Esophagus squamous epithelium (tissue), 4 donors: ENCODE results near the gene PRR15L.

ENCODE experiments used
- POLR2A ChIP-seq, 4 donors: fragments of 450-650 bp; IDR thresholded peaks; one replicate each; pipeline ENCODE4 v1.6.1; 2017; ENCODE audit warnings: antibody characterized with exemption in 4 of 4, mild to moderate bottlenecking in 4 of 4, moderate library complexity in 3 of 4
- TF ChIP-seq, protein P1 (sequence below), 6 experiments: fragments of 450-650 bp in 4 of 6; fragments of 200-600 bp in 2 of 6; sonication (generic) in 2 of 6; IDR thresholded peaks; one replicate each; pipeline ENCODE4 v1.5.1; 2016 to 2019; ENCODE audit warnings: antibody characterized with exemption in 6 of 6, mild to moderate bottlenecking in 4 of 6, moderate library complexity in 4 of 6

- TF ChIP-seq POLR2A (IDR thresholded peaks at IDR 0.05), result no peak
- TF ChIP-seq, protein P1, sequence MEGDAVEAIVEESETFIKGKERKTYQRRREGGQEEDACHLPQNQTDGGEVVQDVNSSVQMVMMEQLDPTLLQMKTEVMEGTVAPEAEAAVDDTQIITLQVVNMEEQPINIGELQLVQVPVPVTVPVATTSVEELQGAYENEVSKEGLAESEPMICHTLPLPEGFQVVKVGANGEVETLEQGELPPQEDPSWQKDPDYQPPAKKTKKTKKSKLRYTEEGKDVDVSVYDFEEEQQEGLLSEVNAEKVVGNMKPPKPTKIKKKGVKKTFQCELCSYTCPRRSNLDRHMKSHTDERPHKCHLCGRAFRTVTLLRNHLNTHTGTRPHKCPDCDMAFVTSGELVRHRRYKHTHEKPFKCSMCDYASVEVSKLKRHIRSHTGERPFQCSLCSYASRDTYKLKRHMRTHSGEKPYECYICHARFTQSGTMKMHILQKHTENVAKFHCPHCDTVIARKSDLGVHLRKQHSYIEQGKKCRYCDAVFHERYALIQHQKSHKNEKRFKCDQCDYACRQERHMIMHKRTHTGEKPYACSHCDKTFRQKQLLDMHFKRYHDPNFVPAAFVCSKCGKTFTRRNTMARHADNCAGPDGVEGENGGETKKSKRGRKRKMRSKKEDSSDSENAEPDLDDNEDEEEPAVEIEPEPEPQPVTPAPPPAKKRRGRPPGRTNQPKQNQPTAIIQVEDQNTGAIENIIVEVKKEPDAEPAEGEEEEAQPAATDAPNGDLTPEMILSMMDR (IDR thresholded peaks at IDR 0.05), result no peak
Measured at GRCh38 chr17:47916489-47917208, 41.0 kb downstream of the PRR15L start.
